HepG2 (cell line): Measurements from ENCODE around the gene RNASE7. TPM values are rescaled to one million over a fixed set of nuclear protein-coding genes. Genes with fewer than 3 reads are reported as not detected.

ENCODE experiments used
- ATAC-seq: fragments of 200-7000 bp; cut with Tn5 transposase; 3 replicates; pipeline ENCODE4 v1.9.1; 2020; ENCODE audit warnings: mild to moderate bottlenecking, moderate library complexity
- BruUV-seq: library from RNA; stranded (reverse); fragments of 400-500 nt; replicated peaks from 2 replicates; lab custom pipeline; 2021; lab: Mats Ljungman, UMichigan
- CTCF ChIA-PET: fragments of 300-600 bp; formaldehyde crosslinking; extraction: SDS; loops from one replicate; lab custom pipeline; 2021; ENCODE audit warnings: low total read pairs, inconsistent platforms, low intra/inter-chr PET ratio; lab: Yijun Ruan, JAX
- POLR2A ChIA-PET: fragments of 350-600 bp; sonication (Branson Sonifier 250); formaldehyde crosslinking; loops from one replicate; lab custom pipeline; 2020; ENCODE audit warnings: antibody characterized with exemption, inconsistent platforms; lab: Yijun Ruan, JAX
- DNase-seq: peaks from one replicate; pipeline ENCODE4 v3.0.0-alpha.2; 2015; ENCODE audit warnings: low spot score
- FAIRE-seq: peaks from 3 replicates; lab custom pipeline; 2011; peaks lifted over from hg19 to GRCh38; lab: Jason Lieb, UNC
- H2AFZ ChIP-seq: one replicate; pipeline ENCODE4 v1.6.1; 2011; ENCODE audit warnings: low read length, inconsistent platforms
- H3K27ac ChIP-seq: fragments of 300-600 bp; 3 replicates; pipeline ENCODE4 v1.8.0; 2011; ENCODE audit warnings: mixed run types, mild to moderate bottlenecking, mixed read lengths, low read length, inconsistent platforms; ENCODE audit not compliant: insufficient read depth; ENCODE audit errors: extremely low read length
- H3K27me3 ChIP-seq, 2 experiments: fragments of 200-600 bp in 1 of 2; 2 replicates in 1 of 2; 3 replicates in 1 of 2; pipeline versions ENCODE4 v1.6.0 to v1.8.0; 2011; ENCODE audit warnings: low read length in 2 of 2, mild to moderate bottlenecking in 2 of 2, moderate library complexity in 2 of 2, inconsistent platforms in 1 of 2; ENCODE audit not compliant: insufficient read depth in 2 of 2, control insufficient read depth in 1 of 2
- H3K36me3 ChIP-seq, 2 experiments: fragments of 200-600 bp in 1 of 2; replicated peaks in 1 of 2; 2 replicates in 1 of 2; 3 replicates in 1 of 2; pipeline versions ENCODE4 v1.5.1 to v1.8.0; 2011; ENCODE audit warnings: low read length in 2 of 2, inconsistent platforms in 1 of 2; ENCODE audit not compliant: insufficient read depth in 2 of 2, control insufficient read depth in 1 of 2
- H3K4me1 ChIP-seq: 2 replicates; pipeline ENCODE4 v1.5.1; 2012; ENCODE audit warnings: low read length, inconsistent platforms; ENCODE audit not compliant: insufficient read depth
- H3K4me2 ChIP-seq: 2 replicates; pipeline ENCODE4 v1.6.0; 2011; ENCODE audit warnings: low read depth, low read length, inconsistent platforms
- H3K4me3 ChIP-seq, 3 experiments: fragments of 200-600 bp in 1 of 3; sonication (generic), shearing (Covaris generic) in 1 of 3; replicated peaks in 1 of 3; 2 replicates each; pipeline ENCODE4 v1.5.1; 2011 to 2016; ENCODE audit warnings: low read length in 3 of 3, inconsistent platforms in 2 of 3, low read depth in 2 of 3, mild to moderate bottlenecking in 2 of 3, control low read depth in 1 of 3, mixed read lengths in 1 of 3; ENCODE audit not compliant: insufficient read depth in 1 of 3
- H3K79me2 ChIP-seq: one replicate; pipeline ENCODE4 v1.6.1; 2011; ENCODE audit warnings: low read length, inconsistent platforms; ENCODE audit not compliant: insufficient read depth
- H3K9ac ChIP-seq: 2 replicates; pipeline ENCODE4 v1.6.0; 2011; ENCODE audit warnings: mild to moderate bottlenecking, low read depth, low read length, inconsistent platforms; ENCODE audit not compliant: insufficient read depth
- H3K9me3 ChIP-seq: 2 replicates; pipeline ENCODE4 v1.5.1; 2012; ENCODE audit warnings: mild to moderate bottlenecking, low read length
- H4K20me1 ChIP-seq: 2 replicates; pipeline ENCODE4 v1.6.0; 2011; ENCODE audit warnings: inconsistent platforms, mild to moderate bottlenecking, low read length, moderate library complexity; ENCODE audit not compliant: insufficient read depth
- MNT ChIP-seq: fragments of 450-650 bp; IDR thresholded peaks from 2 replicates; pipeline ENCODE4 v1.6.1; 2016
- ZBTB33 ChIP-seq: sonication (generic); formaldehyde crosslinking; IDR thresholded peaks from 2 replicates; pipeline ENCODE4 v1.4.0; 2020; ENCODE audit warnings: missing genetic modification reagents
- ZNF124 ChIP-seq: sonication (generic); formaldehyde crosslinking; IDR thresholded peaks from 2 replicates; pipeline ENCODE4 v1.4.0; 2020; ENCODE audit warnings: missing genetic modification reagents
- ZNF24 ChIP-seq: fragments of 450-650 bp; IDR thresholded peaks from 2 replicates; pipeline ENCODE4 v1.6.1; 2017; ENCODE audit warnings: antibody characterized with exemption, mild to moderate bottlenecking
- ZNF317 ChIP-seq: sonication (generic); formaldehyde crosslinking; IDR thresholded peaks from 2 replicates; pipeline ENCODE4 v1.5.0; 2020; ENCODE audit warnings: mild to moderate bottlenecking, missing genetic modification reagents
- ZNF766 ChIP-seq: sonication (generic); formaldehyde crosslinking; IDR thresholded peaks from 2 replicates; pipeline ENCODE4 v1.5.0; 2020; ENCODE audit warnings: missing genetic modification reagents, borderline replicate concordance
- whole genome bisulfite sequencing: methylation state at CpG from one replicate; pipeline ENCODE4 v1.1.6; 2017; ENCODE audit warnings: low lambda C conversion rate; 5-methylcytosine and 5-hydroxymethylcytosine counted together
- in situ Hi-C: cut with HindIII; loops from 2 replicates; pipeline ENCODE4 v1.10.0; 2017; ENCODE audit warnings: low pct_unique_long_range_greater_than_20kb; ENCODE audit not compliant: extremely low pct_ligation_motif_present
- intact Hi-C: fragments of 100-400 bp; cut with micrococcal nuclease; formaldehyde crosslinking; loops from one replicate; pipeline ENCODE4 v1.10.0; 2022; ENCODE audit not compliant: unreplicated experiment
- polyA plus RNA-seq, 8 experiments: library from polyadenylated mRNA; depleted of rRNA in 3 of 8; stranded (reverse) in 7 of 8; unstranded in 1 of 8; fragments of >200 nt; fragmentation: Illumina TruSeq in 4 of 8; extraction: Trizol in 4 of 8; gene quantifications; 2 replicates each; pipeline versions ENCODE4 v1.2.1 to v1.2.3, GENCODE V29; 2011 to 2016; ENCODE audit warnings: low read depth in 4 of 8, missing spikeins in 1 of 8, mixed read lengths in 1 of 8; ENCODE audit not compliant: insufficient read depth in 1 of 8
- total RNA-seq, 5 experiments: library from RNA; depleted of rRNA; stranded (reverse); fragments of >200 nt; fragmentation: Illumina TruSeq; extraction: Trizol; gene quantifications; 2 replicates each; pipeline ENCODE4 v1.2.3, GENCODE V29; 2016; ENCODE audit warnings: low read depth in 1 of 5
- TF ChIP-seq, protein P1 (sequence below), 2 experiments: sonication (generic) in 1 of 2; formaldehyde crosslinking in 1 of 2; IDR thresholded peaks; 2 replicates each; pipeline versions ENCODE4 v1.4.0 to v1.6.1; 2016 to 2020; ENCODE audit warnings: borderline replicate concordance in 1 of 2, low read depth in 1 of 2, mild to moderate bottlenecking in 1 of 2, missing genetic modification reagents in 1 of 2
- TF ChIP-seq, protein P2 (sequence below): sonication (generic); formaldehyde crosslinking; IDR thresholded peaks from 2 replicates; pipeline ENCODE4 v1.8.1; 2022; ENCODE audit warnings: low read depth, mild to moderate bottlenecking, missing genetic modification reagents
- TF ChIP-seq, protein P3 (sequence below): sonication (generic); formaldehyde crosslinking; IDR thresholded peaks from 2 replicates; pipeline ENCODE4 v1.5.1; 2020; ENCODE audit warnings: missing genetic modification reagents, mild to moderate bottlenecking, borderline replicate concordance

RNASE7 gene
- total and polyA plus RNA-seq, 2 of the 13 experiments (the other 11 are each of a cell fraction or from before 2014, with no cell fraction given): 0.04 TPM; not detected in 1

DNA sequence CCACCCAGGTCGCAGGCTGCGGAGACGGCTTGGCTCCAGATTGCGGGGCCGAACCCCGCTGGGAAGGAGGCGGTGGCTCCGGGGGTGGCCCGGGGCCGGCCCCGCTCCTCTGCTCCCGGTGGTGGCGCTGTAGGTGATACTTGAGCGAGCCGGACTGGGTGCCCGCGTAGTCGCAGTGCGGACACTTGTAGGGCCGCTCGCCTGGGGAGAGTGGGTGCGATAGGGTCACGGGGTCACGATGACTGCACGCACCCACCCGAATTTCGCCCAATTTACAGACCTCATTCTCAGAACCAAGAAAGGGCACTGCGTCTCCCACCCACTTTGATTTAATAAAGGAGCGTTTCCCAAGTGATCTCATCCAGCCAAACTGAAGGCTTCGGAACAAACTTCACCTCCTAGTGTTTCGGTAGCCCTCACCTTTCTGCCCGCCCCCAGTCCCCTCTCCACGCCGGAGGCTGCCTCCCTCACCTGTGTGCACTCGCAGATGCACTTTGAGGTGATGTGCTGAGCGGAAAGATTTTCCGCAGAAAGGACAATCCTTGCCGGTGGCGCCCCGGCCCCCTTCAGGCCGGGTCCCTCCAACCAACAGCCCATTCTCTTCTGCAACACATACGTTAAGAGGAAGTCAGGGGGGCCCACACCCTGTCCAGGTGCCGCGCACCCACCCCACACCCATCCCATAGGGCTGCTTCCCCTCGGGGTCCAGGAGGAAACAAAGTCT, 48.9 kb downstream of the RNASE7 start:
- ChIA-PET CTCF (interaction anchor here (1.7 to 12.2 kb wide), 5 partner anchors 15 to 77 kb away, joined by 5 to 320 read pairs (median 38); partner anchors contain the start of gene ARHGEF40), POLR2A (interaction anchor here (1.1 to 7.8 kb wide), 9 partner anchors 13 to 76 kb away, joined by 3 to 84 read pairs (median 18); partner anchors contain the start of gene ARHGEF40)
- no peak; the same call in 2 of the 3 replicates for ATAC-seq
- Histone ChIP-seq H3K27me3 (no peaks in the 10 kb centered on the region), H3K9me3 (no peaks in the 10 kb centered on the region), H3K4me3 (no peak overlapping the region), H4K20me1 (peaks cover 8% of the 10 kb centered on the region; the same call in 1 of the 2 replicates), H2AFZ (no peak overlapping the region), H3K36me3 (peaks cover 35 to 52% of the 10 kb centered on the region in 2 experiments), H3K79me2 (peaks cover 12% of the 10 kb centered on the region), H3K4me2 (no peak overlapping the region), H3K9ac (no peak overlapping the region), H3K4me1 (peaks cover 25% of the 10 kb centered on the region), H3K27ac (no peak overlapping the region)
- FAIRE-seq: no peak
- DNase-seq: no peak
- no TSS peak for BruUV-seq
- in situ Hi-C loops (no loop called here), intact Hi-C loops (no loop called here)
- WGBS: 98% methylated on average over 45 of the region's 45 CpGs
- no peak for TF ChIP-seq ZNF766
- TF ChIP-seq, protein P1, sequence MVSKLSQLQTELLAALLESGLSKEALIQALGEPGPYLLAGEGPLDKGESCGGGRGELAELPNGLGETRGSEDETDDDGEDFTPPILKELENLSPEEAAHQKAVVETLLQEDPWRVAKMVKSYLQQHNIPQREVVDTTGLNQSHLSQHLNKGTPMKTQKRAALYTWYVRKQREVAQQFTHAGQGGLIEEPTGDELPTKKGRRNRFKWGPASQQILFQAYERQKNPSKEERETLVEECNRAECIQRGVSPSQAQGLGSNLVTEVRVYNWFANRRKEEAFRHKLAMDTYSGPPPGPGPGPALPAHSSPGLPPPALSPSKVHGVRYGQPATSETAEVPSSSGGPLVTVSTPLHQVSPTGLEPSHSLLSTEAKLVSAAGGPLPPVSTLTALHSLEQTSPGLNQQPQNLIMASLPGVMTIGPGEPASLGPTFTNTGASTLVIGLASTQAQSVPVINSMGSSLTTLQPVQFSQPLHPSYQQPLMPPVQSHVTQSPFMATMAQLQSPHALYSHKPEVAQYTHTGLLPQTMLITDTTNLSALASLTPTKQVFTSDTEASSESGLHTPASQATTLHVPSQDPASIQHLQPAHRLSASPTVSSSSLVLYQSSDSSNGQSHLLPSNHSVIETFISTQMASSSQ (IDR thresholded peaks at IDR 0.05; ENCODE audit: low read depth): no peak
- TF ChIP-seq, protein P1 (CRISPR knock-in tag; IDR thresholded peaks at IDR 0.05; ENCODE audit: borderline replicate concordance): no peak
- peak; percentile 91 for TF ChIP-seq ZBTB33 (CRISPR knock-in tag)
- TF ChIP-seq, protein P2, sequence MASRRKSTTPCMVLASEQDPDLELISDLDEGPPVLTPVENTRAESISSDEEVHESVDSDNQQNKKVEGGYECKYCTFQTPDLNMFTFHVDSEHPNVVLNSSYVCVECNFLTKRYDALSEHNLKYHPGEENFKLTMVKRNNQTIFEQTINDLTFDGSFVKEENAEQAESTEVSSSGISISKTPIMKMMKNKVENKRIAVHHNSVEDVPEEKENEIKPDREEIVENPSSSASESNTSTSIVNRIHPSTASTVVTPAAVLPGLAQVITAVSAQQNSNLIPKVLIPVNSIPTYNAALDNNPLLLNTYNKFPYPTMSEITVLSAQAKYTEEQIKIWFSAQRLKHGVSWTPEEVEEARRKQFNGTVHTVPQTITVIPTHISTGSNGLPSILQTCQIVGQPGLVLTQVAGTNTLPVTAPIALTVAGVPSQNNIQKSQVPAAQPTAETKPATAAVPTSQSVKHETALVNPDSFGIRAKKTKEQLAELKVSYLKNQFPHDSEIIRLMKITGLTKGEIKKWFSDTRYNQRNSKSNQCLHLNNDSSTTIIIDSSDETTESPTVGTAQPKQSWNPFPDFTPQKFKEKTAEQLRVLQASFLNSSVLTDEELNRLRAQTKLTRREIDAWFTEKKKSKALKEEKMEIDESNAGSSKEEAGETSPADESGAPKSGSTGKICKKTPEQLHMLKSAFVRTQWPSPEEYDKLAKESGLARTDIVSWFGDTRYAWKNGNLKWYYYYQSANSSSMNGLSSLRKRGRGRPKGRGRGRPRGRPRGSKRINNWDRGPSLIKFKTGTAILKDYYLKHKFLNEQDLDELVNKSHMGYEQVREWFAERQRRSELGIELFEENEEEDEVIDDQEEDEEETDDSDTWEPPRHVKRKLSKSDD (CRISPR knock-in tag): no peak
- no peak for TF ChIP-seq ZNF24
- TF ChIP-seq ZNF124 (CRISPR knock-in tag): no peak
- TF ChIP-seq, protein P3, sequence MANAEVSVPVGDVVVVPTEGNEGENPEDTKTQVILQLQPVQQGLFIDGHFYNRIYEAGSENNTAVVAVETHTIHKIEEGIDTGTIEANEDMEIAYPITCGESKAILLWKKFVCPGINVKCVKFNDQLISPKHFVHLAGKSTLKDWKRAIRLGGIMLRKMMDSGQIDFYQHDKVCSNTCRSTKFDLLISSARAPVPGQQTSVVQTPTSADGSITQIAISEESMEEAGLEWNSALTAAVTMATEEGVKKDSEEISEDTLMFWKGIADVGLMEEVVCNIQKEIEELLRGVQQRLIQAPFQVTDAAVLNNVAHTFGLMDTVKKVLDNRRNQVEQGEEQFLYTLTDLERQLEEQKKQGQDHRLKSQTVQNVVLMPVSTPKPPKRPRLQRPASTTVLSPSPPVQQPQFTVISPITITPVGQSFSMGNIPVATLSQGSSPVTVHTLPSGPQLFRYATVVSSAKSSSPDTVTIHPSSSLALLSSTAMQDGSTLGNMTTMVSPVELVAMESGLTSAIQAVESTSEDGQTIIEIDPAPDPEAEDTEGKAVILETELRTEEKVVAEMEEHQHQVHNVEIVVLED (CRISPR knock-in tag): no peak
- 0 out of 2 replicates have a peak, but pooled peaks have one; percentile 25 for TF ChIP-seq ZNF317 (CRISPR knock-in tag)
- TF ChIP-seq MNT: no peak
